Neural cell (in vitro differentiated cells): ENCODE measurements around the gene SP6.

ENCODE experiments used
- CTCF ChIP-seq: fragments of 450-650 bp; IDR thresholded peaks from 2 replicates; pipeline ENCODE4 v1.5.1; 2014; ENCODE audit warnings: antibody characterized with exemption, mild to moderate bottlenecking, moderate library complexity; ENCODE audit not compliant: poor library complexity, severe bottlenecking
- EP300 ChIP-seq: fragments of 450-650 bp; conservative IDR thresholded peaks from 2 replicates; pipeline ENCODE4 v1.6.1; 2014; ENCODE audit warnings: antibody characterized with exemption, mild to moderate bottlenecking, moderate library complexity; ENCODE audit not compliant: poor library complexity, severe bottlenecking
- EZH2 ChIP-seq: fragments of 200-600, 300-800 bp; shearing (Covaris generic), sonication (generic); IDR thresholded peaks from 2 replicates; pipeline ENCODE4 v1.6.1; 2014; ENCODE audit warnings: antibody characterized with exemption, low read length, borderline replicate concordance, mild to moderate bottlenecking; ENCODE audit not compliant: insufficient read depth, poor library complexity, severe bottlenecking
- MXI1 ChIP-seq: fragments of 450-650 bp; conservative IDR thresholded peaks from 2 replicates; pipeline ENCODE4 v1.6.1; 2014; ENCODE audit warnings: antibody characterized with exemption, mild to moderate bottlenecking; ENCODE audit not compliant: poor library complexity, severe bottlenecking
- POLR2AphosphoS5 ChIP-seq: IDR thresholded peaks from 2 replicates; pipeline ENCODE4 v1.6.1; 2012
- RAD21 ChIP-seq: fragments of 450-650 bp; conservative IDR thresholded peaks from 2 replicates; pipeline ENCODE4 v1.6.1; 2014; ENCODE audit warnings: antibody characterized with exemption, mild to moderate bottlenecking, moderate library complexity
- REST ChIP-seq: IDR thresholded peaks from 2 replicates; pipeline ENCODE4 v1.6.1; 2012; ENCODE audit warnings: borderline replicate concordance

GRCh38 chr17:47844814-47845715 is 5.9 kb downstream of the SP6 start:
- TF ChIP-seq CTCF (peak; percentile 42), EZH2 (no peak), POLR2AphosphoS5 (no peak), RAD21 (no peak), EP300 (no peak), MXI1 (no peak), REST (no peak)
